ENCODE data around the gene P2RX3.
"Not testable (repeated sequence)": the region's sequence is repeated elsewhere in the genome, so short reads cannot be mapped to it uniquely, and the experiment has no call there.

P2RX3 gene

DNA sequence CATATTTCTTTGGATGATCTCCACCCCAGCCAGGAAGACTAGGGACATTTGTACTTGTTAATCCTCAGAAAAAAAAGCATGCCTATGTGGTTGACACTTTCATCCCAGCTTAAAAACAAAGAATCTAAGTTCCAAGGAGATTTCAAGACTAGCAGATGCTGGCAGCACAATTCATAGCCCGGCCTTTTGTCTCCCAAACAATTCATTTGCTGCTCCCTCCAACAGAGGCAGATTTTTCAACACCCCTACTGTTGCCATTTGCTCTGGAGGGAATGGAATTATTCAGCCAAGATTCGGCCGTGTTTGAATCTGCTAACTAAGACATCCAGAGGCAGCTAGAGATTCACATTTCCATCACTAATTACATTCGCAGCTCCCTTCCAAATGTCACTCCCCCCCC, 15.3 kb downstream of the P2RX3 start:
- no peak for DNase-seq

DNA sequence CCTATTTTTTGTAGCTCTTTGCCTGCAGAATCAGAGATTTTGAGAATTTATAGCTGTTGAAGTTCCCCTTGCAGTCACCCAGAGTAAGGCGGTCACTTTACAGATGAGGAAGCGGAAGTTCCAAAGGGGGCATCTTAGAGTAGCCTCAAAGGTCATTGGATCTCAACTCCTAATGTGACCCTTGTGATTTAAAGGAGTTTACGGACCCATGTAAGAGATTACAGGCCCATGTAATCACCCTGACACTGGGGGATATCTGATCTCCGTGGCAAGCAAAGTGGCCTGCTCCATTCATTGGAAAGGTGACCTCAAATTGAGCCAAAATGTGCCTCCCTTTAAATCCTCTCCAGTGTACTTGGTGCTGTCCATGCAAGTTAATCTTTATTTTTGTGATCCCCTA, 15.7 kb downstream of the P2RX3 start:
- no peak for DNase-seq

DNA sequence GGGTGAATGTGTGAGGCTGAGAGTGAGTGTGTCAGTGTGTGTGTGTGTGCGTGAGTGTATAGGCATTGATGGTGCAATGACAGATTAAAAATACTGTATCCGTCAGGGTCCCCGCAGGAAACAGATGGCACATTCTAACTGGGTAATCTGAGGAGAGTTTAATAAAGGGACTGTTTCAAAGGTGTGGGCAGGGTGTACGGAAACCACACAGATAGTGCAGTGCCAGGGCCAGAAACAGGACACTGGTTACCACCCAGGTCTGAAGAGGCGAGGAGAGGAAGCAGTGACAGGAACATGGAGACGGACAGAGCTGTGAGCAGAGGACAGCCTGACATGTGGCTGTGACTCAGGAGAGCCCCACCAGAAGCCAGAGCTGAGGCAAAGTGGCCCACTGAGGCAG, 16.5 kb downstream of the P2RX3 start:
- DNase-seq, result no peak

DNA sequence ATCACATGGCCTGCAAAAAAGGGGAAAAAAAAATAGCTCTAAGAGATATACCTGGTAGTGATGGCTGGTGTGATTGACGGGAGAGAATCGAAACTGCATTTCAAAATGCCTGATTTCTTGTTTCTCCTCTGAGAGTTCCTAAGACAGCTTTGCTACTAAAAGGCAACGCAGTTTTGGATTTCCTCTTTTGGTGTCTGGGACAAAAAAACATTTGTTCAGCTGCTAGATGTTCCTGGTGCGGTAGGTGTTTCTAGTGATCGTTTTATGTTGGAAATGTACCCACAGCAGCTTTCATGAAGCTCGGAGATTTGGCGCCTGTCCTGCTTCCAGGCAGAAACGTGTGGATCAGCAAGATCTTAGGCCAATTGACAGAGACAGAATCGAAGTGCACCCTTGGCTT, 18.1 kb downstream of the P2RX3 start:
- DNase-seq, result no peak

DNA sequence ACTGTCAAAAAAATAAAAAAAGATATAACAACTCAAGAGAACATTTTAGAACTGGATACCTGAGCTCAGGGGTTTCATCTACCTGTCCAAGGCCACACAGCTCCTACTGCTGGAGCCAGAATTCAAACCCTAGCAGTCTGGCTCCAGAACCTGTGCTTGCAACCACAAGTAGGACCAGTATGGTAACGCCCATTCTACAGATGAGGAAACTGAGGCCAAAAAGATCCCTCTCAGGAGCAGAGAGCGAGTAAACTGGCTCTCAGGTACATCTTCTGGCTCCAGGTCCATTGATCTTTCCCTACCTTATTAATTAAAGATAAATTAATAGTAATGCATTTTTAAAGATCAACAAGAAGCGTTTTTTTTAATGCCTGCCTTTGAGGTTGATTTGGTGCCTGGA, 19.2 kb downstream of the P2RX3 start:
- no peak for DNase-seq

DNA sequence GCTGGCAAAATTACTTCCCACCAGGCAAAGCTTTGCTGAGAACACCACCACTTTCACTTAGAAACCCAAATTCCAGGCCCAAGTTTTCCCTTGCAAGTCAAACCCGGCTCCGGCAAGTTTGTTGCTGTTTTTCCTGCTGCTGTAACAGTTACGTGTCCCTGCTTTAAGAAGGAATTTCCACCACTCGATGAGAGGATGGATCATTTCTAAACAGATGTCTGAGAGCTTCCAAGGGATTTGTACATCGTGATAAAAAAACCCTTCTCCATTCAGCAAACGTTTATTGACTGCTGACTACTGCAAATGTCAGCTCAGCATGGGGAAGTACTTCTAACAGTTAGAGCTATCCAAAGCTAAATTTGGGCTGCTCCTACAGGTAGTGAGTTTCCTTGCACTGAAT, 19.7 kb downstream of the P2RX3 start:
- DNase-seq, result no peak

DNA sequence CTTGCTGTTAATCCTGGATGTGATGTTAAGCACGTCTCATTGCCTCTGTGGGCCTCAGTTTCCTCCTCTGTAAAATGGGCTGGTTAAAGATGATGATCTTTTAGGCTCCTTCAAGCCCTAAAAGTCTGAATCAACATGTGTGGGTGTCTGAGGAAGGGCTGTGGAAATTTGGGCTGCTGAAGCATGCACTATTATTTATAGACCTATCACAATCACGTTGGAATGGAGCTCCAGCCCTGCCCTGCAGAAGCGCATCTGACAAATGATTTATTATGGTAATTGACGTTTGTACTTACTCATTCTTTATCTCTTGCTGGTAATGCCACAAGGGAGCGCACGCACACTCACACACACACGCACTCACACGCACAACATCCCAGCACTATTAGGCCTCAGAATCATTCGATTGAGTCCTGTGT, 20.4 kb downstream of the P2RX3 start:
- no peak for DNase-seq

DNA sequence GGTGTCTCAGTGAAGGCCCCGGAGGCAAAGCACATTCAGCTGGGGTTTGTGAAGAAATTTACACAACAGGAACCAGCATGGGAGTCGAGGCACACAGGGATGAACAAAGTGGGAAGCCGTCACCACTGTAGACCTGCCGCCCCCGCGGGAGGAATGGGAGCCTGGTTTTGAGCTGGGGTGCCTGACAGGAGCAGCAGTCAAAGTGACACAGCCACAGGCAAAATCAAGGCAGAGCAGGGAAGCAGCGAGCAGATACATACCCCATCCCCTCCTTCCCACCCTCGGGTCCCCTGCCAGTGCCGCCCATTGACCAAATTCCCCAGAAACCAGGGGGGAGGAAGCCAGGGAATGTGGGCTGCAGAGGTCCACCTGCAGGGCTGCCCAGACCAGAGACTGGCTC, 20.8 kb downstream of the P2RX3 start:
- no peak for DNase-seq

DNA sequence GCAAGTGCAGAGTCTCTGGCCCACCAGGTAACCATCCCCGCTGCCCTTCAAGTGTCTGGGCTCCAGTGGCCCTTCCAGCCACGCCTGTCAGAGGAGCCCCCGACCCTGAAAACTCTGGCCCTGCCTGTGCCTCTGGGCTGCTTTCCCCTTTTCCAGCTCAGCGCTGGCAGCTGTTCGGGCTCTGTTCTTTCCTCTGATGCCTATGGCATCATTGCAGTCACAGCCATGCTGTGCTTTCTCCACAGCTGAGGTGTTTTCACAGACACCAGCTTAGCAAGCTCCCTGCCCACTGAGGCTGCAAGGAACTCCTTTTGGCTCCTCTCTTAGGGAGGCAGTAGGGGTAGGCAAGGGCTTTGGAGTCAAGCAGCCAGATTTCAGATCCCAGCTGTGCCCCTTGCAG, 21.2 kb downstream of the P2RX3 start:
- DNase-seq, result no peak

DNA sequence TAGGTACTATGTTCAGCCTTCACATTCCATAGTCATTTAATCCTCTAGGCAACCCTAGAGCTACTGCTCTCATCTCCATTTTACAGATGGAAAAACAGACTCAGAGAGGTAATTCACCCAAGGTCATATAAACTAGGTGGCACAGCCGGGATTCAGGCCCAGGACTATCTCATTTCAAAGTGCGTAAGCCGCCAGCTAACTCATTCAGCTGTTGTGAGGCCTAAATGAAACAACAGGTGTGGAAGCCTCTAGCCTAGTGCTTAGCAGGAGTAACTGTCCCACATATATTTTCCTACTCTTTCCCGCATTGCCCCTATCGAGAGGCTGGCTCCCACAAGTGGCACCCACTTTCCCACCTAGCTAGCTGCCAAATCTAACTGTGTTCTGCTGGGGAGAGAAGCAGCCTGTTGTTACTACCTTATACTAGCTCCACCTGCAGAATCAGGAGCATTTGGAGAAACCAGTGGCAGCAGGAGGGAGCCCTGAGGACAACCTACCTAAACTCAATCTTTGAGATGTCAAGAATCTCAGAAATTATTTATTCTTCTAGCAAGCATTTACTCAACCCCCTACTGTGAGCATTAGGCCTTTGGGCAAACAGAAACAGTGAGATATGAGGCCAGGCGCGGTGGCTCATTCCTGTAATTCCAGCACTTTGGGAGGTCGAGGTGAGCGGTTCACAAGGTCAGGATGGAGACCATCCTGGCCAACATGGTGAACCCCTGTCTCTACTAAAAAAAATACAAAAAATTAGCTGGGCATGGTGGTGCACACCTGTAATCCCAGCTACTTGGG, 21.9 kb downstream of the P2RX3 start:
- no peak for DNase-seq

DNA sequence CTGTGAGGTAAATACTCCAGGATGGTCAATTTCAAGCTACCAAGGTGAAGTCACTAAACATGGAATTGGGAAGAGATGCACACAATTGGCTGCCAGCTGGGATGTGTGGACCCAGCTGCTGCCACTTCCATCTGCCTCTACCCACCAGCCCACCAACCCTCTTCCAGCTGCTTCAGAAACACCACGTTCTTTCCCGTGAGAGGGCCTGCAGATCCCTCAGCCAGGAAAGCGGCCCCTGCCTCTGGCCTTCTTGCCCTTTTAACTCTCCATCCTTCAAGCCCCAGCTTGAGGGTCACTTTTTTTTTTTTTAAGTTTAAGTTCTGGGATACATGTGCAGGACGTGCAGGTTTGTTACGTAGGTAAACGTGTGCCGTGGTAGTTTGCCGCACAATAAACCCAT, 22.8 kb downstream of the P2RX3 start:
- DNase-seq, result no peak

DNA sequence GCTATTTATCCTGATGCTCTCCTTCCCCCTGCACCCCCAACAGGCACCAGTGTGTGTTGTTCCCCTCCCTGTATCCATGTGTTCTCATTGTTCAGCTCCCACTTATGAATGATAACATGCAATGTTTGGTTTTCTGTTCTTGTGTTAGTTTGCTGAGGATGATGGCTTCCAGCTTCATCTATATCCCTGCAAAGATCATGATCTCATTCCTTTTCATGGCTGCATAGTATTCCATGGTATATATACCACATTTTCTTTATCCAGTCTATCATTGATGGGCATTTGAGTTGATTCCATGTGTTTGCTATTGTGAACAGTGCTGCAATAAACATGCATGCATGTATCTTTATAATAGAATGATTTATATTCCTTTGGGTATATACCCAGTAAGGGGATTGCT, 23.3 kb downstream of the P2RX3 start:
- DNase-seq, result not testable (repeated sequence)

DNA sequence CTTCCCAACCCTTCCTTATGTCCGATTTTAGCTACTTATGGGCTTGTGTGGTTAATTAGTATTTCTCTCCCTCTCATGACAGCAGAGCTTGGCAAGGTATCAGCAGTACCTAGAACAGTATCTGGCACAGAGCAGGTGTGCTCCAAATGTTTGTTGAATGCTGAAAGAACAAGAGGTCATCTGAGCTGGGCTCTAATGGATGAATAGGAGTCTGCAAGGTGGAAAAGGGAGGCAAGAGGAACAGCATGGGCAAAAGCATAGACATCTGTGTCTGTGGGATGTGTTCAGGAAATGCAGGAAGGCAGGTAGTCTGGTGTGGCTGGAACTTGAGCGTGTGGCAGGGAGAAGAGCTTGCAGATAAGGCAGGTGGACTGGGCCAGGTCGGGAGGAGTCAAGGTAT, 23.8 kb downstream of the P2RX3 start:
- no peak for DNase-seq

DNA sequence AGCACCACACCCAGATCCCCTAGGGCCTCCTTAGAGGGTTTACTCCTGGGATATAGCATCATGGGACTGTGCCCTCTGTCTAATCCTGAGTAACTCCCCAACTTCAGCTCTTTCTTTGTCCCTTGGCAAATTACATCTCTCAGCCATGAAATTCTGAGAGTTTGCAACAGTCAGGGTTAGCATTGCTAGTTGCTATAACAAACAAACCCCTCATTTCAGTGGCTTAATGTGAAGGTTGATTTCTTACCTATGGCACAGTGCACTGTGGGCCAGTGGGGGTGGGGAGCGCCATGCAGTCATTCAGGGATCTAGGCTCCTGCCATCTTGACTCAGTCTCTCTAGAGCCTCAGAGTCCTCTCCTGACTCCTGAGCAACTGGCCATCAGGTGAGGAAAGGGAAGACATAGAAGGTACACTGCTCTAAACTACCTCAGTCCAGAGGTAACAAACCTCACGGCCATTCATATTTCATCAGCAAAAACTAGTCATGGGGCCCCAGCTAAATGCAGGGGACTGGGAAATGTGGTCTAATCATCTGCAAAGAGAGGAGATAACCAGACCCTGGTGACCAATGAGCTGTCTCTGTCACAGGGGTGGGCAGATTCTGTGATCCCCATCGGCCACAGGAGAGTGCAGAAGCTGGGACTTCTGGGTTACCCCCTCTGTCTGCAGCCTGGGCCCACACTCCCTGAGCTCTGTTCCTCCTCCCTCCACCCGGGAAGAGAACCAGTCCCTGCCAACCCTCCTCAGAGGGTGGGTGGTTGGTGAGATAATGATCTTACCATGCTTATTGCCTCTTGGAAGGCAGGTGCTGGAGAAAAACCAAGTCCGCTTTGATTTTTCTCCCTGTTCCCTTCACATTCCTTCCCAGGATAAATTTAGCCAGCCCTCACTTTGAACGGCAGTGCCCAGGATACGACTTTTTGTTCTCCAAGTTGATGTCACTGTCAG, 25.3 kb downstream of the P2RX3 start:
- DNase-seq, result no peak

DNA sequence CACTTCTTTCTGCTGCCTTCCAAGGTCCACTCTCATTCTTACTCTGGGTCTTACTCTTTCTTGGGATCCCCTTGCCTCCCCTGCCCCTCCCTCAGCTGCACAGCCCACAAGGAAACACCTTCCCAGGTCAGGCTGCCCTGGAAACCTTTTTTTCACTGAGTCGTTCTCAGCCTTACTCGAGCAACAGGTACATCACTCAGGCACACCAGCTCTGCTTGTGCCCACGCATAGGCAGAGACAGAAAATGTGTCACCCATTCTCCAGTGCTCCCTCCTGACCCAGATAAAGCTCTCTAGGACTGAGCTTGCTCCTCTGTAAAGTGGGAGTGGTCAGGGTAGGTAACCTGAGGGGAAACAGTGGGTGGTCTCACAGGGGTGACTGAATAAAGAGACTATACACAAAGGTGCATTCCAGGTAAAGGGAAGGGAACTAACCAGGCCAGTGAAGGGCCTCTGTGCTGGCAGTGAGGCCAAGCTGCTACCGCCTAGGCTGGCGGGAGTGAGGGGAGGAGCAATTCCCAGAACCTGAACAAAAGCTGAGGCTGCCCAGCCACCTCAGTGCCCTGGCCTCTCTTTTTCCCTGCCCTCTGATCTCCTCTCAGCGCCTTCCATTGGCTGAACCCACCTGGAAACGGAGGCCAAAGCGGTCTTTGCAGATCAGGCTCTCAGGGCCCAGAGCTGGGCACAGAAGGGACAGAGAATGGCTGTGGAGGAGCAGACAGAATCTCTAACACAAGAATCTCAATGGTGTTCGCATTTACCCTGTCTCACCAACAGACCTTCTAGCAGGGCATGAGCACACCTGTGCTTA, 26.9 kb downstream of the P2RX3 start:
- DNase-seq, result no peak

DNA sequence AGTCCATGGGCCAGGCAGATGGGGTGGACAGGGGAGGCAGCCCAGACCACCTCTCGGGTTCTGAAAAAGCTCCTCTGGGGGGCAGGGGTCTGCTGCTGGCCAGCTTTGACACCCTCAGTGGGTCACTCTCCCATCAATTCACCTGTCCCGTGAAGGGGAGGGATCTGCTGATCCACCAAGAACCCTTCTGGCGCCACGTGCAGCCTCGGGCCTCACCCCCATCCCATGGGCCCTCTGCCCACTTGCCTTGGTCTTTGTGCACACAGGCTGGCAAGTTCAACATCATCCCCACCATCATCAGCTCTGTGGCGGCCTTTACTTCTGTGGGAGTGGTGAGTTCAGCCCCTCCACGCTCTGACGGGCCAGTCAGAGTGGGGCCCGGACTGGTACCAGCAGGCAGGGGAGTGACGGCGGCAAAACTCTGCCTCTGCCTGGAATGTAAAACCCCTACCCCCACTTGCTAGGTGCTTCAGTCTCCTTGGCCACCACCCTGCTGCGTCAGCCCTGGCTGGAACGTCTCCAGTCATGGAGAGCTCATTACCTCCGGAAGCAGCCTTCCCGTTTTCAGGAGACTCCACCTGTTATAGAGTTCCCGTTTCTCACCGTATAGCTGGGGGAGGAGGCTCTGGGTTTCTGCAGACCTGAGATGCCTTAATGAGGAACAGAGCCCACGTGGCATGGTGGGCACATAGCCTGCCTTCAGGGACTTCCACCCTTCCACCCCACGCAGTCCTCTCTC, 30.1 kb downstream of the P2RX3 start:
- DNase-seq, result no peak

DNA sequence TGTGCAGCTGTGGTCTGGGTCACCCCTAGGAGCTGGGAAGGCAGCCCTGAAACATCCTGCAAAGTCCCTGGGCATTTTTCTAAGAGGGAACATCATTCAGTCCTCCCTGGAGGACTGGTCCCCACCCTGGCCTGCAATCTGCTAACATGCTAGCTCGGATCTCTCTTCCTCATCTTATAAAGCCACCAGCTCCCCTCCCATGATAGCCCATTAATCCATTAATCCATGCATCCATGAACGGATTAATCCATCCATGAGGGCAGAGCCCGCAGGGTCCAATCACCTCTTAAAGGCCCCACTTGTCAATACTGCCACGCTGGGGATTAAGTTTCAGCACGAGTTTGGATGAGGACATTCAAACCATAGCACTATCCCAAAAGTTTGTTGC, 30.7 kb downstream of the P2RX3 start:
- DNase-seq, result no peak

DNA sequence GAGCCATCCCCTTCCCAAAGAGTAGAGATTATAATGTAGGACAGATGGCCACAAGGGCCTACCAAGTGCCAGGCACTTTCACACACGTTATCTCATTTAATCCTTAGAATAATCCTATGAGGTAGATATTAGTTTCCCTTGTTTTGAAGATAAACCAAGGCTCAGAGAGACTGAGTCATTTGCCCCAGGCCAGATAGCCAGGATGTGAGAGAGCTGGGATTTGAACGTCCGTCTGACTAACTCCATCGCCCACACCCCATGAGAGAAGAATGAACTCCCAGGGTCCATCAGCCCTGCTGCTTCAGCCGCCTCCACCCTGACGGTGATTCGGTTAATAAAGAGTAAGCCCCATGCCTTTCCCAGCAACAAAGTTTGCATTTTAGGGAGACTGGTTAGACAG, 32.1 kb downstream of the P2RX3 start:
- no peak for DNase-seq

DNA sequence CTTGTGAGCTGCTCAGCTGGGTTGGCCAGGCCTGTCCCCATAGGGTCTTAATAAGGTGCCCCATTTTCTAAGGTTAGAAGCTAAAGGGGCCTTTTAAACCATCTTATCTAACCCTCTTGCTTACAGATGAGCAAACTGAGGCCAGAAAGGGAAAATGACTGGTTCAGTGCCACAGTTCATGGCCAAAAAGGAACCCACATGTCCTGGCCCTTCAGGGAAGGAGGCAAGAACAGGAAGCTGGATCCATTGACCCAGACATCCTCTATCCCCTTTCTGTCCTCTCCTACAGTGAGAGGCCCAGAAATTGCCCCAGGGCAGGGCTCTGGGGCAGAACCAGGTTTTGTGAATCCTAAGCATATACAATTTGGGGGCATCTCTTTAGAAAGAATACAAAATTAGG, 32.8 kb downstream of the P2RX3 start:
- DNase-seq, result no peak

DNA sequence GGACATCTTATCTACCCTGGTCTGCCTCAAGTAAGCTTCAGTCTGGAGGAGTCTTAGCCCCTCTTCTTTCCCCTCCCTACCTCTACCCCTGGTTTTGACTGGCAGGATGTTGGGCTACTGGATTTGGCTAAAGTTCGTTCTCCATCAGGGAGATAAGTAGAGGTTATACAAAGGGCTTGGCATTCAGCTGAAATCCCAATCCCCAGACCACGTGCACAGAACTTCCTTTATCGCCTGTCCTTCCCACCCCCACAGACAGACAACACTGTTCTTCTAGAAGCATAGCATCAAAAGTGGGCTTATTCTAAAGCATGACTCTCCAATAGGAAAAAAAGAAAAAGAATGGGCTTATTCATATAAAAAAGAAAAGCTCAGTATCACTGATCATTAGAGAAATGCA, 35.0 kb downstream of the P2RX3 start:
- no peak for DNase-seq

DNA sequence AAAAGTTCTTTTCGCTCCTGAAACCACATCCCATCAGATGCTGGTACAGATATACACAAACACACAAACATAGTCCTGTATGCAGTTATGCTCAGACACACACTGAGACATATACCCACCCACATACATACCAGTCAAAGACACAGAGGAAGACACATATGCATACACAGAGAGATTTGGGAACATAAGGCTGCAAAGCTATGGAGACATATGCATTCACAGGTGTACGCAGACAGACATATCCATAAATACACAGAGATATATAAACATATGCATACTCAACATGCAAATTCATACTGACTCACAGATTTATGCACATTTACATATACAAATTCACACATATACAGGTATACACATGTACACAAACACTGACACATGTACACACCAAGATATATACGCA, 36.8 kb downstream of the P2RX3 start:
- DNase-seq, result no peak

DNA sequence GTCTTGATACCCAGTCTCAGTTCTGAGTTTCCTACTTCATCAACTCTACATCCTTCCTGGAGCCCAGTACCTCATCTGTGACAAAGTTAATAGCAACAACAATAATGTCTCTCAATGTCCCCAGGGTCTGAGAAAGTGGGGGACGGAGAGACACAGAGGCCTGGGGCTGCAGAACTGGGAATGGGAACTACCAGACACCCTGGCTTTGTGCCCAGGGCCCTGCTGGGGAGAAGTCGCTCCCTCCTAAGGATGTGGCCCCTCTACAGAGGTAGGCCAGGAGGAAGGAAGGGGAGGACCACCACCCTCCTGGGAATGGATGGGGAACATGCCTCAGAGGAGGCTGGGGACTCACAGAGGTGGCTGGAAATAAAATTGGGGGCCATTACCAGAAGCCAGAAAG, 37.3 kb downstream of the P2RX3 start:
- DNase-seq, result no peak
